ENCODE measurements around the gene ZCCHC9.
"Not testable (repeated sequence)": the region's sequence is repeated elsewhere in the genome, so short reads cannot be mapped to it uniquely, and the experiment has no call there.

Gene ZCCHC9, protein sequence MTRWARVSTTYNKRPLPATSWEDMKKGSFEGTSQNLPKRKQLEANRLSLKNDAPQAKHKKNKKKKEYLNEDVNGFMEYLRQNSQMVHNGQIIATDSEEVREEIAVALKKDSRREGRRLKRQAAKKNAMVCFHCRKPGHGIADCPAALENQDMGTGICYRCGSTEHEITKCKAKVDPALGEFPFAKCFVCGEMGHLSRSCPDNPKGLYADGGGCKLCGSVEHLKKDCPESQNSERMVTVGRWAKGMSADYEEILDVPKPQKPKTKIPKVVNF

DNA sequence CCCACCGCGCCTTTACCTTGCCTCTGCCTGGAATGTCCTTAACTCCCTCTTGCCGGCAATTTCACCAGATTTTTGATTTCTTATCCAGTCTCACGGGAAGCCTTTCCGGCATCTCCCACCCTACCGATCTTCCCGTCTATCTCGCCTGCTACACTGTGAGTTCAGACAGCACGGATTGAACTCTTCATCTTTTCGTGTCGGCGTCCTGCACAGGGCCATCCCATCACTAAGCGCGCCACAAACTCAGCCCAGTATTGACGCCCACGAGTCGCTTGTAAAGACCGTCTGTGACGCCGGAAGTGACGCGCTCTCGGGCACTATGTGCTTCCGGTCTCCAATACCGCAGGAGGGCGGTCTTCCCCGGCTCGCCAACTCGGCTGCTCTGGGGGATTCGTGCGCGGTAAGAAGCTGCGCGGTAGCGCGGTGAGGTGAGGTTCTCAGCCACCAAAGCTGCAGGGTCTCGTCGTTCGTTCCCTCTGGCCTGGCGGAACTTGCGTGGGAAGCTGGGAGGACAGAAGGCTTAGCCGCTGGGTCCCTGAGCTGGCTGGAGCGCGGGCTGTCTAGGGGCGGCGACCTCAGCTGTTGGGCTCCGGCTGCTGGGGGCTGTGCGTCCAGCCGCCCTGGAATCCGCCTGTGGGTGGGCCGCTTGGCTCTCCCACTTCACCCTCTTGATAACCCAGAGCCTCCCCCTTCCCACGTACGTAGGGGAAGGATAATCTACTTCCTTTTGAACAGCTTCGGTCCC, at the start of gene ZCCHC9:
TSS of gene ZCCHC9 (plus strand) at position 317 of the 745 bp plus-strand sequence. CDS start 3,171 bp downstream, outside the sequence.
- peak; percentile 82 for DNase-seq

DNA sequence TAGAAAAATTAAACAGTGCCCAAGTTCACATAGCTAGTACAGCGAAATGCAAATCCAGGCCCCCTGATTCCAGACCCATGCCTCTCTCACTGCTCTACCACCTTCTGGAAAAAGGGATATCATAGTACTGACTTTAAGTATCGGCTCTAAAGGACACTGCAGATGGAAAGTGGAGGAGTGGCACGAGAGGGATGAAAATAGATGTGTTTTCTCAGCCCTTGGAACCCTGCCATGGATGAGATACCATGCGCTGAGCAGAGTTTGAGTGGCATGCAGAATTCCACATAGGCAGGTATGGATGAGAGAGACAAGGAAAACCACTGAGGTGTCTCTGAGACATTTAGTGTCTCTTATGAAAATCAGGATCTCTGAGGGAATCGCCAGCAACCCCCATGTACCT, 49.5 kb upstream of the ZCCHC9 start:
- DNase-seq, result no peak

DNA sequence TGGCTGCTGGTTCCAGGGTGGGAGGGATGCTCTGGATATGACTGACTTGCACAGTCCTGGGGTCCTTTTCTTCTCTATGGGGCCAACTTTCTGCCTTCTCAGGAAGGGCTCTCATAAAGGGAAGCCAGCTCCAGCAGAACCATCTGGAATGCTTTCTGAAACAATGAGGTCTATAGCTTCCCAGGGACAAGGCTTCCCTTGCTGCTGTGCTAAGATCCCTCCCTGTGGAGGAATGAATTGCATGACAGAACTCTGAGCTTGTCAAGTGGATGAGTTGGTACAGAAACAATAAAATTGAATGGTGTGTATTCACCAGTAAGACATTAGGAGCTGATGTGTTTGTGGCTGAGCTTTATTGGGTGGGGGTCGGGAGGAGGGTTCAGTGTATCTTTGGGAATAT, 48.5 kb upstream of the ZCCHC9 start:
- no peak for DNase-seq

DNA sequence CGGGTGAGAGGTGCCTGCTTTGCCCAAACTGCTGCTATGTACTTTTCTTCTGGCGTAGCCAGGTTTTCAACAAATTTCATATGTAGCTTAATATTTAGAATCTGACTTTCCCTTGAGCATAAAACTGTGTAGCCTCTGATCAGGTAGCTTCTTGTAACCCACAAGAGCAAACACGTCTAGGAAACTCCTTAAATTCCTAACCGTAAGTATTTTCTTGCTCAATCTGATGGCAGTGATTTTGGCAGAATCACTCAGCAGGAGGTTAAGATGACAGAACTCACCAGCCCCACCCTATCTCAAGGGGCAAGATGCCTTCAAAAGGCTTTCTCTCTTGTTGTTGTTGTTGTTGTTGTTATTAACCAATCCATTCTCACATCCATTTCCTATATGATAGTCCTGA, 47.5 kb upstream of the ZCCHC9 start:
- DNase-seq, result no peak

DNA sequence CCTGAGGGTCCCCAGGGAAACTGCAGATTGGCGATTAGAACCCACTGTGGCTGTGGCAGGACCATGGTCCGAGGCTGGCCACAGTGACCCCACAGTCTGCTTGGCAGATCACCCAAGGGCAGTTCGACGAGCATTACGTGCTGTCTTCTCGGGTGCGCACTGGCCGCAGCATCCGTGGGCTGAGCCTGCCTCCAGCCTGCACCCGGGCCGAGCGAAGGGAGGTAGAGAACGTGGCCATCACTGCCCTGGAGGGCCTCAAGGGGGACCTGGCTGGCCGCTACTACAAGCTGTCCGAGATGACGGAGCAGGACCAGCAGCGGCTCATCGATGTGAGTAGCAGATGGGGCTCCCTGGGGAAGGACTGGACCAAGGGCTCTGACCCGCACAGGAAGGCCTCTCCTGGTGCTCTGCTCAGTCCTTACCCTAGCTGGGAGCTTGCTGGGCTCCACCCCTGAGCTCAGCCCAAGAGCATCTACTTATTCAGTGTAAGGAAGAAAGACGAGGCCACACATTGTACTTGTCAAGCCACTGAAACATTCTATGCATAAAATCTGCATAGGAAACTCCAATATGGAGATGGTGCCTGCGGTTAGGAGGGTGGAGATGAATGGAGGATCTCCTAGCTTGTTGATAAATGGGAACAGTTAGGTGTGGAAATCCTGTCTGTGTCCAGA, 46.4 kb upstream of the ZCCHC9 start:
- DNase-seq, result no peak

DNA sequence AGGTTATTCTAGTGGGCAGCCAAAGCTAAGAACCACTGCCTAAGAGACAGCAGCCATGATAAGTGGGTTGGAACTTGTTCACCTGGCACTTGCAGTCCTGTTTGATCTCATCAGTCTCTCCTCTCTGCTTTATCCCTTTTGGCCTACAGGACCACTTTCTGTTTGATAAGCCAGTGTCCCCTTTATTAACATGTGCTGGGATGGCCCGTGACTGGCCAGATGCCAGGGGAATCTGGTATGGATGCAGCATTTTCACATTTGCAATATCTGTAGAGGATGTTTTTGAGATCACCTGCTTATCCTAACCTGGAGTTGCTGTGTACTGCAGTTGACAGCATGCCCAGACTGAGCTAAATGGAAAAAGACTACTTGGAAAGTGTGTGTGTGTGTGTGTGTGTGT, 44.6 kb upstream of the ZCCHC9 start:
- DNase-seq, result no peak

DNA sequence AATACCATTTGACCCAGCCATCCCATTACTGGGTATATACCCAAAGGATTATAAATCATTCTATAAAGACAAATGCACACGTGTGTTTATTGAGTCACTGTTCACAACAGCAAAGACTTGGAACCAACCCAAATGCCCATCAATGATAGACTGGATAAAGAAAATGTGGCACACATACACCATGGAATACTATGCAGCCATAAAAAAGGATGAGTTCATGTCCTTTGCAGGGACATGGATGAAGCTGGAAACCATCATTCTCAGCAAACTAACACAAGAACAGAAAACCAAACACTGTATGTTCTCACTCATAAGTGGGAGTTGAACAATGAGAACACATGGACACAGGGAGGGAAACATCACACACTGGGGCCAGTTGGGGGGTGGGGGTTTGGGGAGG, 38.6 kb upstream of the ZCCHC9 start:
- DNase-seq, result not testable (repeated sequence)

DNA sequence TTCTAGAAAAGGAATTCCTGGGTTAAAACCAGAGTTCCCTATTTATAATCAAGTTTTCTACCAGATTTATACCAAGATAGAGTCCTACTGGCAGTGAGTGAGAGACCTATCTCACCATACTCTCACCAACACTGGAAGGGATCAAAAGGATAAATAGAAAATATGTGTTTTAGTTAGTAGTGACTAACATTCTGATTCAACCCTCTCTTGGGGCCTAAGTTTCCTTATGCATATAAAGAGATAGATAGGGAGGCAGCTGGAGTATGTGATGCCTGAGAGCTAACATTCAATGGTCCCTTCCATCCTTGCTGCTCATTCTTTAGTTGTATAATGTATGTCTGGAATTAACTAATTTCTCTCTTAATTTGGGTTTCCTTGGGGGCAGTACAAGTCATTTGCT, 36.3 kb upstream of the ZCCHC9 start:
- no peak for DNase-seq

DNA sequence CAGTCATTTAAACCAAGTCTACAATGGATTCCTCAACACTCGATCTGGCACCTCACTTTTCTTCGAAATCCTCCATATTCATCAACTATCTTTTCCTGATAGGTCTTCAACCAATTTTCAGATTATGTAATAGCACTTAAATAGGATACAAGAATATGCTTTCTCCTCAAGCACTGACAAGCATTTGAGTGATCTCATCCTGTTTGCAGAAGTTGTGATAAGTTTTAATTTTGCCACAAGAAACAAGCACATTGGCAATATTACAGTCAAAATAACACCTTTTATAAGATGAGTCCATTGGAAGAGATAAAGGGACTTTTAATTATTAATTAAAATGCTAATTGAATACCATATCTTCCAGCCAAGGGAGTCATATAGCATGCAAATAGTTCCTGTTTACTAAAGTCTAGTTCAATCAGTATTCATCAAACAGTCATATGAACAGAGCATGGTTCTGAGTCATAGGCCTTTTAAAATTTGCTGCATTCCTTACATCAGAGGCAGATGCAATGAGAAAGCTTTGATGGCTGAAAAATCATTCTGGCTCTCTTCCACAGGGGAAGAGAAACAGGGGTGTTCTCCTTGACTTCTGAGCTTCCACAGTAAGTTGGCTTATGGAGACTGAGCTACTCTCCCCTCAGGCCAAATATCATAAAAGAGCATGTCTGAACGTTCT, 32.7 kb upstream of the ZCCHC9 start:
- DNase-seq, result no peak

DNA sequence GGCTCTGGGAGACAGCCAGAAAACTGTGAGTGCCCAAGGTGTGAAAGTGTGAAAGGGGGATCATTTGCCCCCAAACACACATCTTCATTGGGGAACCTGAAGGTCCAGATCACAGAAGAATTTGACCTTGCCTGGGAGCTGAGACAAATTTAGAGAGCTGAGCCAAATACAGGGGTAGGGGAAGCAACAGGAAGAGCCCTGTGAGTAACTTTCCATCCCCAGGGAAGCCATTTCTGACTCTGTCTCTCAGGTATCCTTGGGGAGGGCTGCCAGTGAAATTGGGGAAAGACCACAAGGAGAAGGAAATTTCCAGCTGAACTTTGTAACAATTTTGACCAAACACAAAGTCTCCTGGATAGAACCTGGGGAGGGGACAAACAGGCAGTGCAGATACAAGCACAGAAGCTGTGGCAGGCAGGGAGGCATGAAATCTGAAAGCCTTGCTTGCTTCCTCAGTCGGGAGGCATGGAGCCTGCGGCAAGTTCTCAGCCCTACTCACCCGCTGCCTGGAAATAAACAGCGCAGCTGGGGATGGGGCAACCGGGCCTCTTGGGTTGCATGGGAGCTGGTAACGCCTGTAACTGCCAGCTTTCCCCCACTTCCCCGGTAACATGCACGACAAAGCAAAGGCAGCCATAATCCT, 31.5 kb upstream of the ZCCHC9 start:
- DNase-seq, result no peak

DNA sequence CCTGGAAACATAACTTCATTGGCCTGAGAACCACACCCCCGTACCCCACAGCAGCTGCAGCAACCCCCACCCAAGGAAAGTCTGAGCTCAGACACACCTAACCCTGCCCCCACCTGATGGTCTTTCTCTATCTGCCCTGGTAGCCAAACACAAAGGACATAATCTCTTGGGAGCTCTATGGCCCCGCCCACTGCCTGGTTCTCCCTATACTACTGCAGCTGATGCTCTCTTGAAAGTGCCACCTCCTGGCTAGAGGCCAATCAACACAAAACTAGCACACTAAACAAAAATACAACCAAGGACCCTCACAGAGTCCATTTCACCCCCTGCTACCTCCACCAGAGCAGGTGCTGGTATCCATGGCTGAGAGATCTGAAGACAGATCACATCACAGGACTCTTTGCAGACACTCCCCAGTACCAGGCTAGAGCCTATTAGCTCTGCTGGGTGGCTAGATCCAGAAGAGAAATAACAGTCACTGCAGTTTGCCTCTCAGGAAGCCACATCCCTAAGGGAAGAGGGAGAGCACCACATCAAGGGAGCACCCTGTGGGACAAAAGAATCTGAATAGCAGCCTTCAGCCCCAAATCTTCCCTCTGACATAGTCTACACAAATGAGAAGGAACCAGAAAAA, 30.9 kb upstream of the ZCCHC9 start:
- not testable (repeated sequence) for DNase-seq

DNA sequence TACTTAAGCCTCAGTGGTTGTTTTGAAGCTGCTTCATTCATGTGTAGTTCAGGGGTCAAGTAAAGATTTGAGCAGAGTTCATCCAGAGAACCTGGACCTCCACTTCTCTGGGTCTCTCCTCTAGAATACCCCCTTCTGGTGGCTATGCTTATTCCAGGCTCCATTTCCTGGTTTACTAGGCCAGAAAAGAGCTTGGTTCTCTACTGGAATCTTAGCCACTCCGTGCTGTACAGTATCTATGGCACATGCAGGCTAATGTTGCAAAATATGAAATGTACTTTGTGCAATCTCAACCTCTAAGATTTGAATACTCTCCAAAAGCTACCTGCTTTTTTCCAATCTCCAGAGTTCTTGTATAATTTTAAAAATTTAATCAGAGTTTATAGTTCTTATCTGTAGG, 17.4 kb upstream of the ZCCHC9 start:
- no peak for DNase-seq

DNA sequence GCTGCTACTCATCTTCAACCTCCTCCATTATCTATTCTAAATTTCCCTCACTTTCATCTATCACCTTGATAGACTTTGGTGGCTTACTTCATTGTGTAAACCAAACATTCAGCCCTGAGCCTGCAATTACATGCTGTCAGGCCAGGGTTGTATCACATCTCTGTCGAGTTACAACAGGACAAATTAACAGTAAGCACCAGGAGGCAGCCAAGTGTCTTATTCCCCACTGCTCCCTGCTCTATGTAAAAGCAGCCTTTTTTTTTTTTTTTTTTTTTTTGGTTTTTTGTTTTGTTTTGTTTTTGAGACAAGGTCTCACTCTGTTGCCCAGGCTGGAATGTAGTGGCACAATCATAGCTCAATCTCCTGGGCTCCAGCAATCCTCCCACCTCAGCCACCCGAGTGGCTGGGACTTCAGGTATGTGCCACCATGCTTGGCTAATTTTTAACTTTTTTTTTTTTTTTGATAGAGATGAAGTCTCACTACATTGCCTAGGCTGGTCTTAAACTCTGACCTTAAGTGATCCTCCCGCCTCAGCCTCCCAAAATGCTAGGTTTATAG, 15.2 kb upstream of the ZCCHC9 start:
- no peak for DNase-seq

DNA sequence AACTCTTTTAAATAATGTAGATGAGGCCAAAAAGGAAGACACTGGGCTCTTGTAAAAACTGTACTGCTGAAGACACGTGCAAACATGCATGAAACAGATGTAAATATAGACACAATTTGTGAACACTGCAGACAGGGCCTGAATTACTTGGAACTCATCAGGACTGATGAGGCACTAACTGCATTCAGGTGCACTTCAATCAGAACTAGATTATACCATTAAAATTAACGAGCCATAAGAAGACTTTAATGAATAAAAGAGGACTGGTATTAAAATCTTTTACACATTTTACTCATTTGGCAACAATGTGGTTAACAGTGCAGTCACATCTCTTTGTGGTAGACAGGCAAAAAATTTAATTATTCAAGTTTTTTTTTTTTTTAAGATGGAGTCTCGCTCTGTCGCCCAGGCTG, 13.4 kb upstream of the ZCCHC9 start:
- DNase-seq, result no peak

DNA sequence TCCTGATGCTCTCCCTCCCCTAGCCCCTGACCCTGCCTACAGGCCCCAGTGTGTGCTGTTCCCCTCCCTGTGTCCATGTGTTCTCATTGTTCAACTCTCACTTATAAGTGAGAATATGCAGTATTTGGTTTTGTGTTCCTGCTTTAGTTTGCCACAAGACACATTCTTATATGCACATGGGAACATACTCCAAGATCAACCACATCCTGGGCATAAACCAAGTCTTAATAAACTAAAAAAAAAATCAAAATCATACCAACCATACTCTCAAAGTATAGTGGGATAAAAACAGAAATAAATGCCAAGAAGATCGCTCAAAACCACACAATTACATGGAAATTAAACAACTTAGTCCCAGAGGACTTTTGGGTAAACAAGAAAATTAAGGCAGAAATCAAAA, 11.2 kb upstream of the ZCCHC9 start:
- DNase-seq, result no peak

DNA sequence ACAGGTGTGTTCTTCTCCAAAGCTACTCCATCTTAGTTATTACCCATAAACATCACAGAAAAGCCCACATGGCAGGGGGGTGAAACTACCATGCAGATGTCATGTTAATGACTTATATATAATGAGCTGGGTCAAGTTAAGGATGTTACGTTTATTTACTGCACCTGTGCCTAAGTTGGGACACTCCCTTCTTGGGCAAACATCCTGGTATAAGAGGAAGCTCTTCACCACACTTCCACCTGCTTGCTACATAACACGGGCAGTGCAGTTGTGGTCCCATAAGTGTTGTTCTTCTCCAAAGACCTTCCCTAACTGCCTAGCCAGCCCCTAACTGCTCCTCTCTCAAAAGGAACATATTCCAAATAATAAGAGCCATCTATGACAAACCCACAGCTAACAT, 9.3 kb upstream of the ZCCHC9 start:
- no peak for DNase-seq

DNA sequence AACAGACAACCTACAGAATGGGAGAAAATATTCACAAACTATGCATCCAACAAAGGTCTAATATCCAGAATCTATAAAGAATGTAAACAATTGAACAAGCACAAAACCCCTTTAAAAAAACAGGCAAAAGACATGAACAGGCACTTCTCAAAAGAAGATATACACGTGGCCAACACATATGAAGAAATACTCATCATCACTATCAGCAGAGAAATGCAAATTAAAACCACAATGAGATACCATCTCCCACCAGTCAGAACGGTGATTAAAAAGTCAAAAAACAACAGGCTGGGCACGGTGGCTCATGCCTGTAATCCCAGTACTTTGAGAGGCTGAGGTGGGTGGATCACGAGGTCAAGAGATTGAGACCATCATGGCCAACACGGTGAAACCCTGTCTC, 7.4 kb upstream of the ZCCHC9 start:
- not testable (repeated sequence) for DNase-seq

DNA sequence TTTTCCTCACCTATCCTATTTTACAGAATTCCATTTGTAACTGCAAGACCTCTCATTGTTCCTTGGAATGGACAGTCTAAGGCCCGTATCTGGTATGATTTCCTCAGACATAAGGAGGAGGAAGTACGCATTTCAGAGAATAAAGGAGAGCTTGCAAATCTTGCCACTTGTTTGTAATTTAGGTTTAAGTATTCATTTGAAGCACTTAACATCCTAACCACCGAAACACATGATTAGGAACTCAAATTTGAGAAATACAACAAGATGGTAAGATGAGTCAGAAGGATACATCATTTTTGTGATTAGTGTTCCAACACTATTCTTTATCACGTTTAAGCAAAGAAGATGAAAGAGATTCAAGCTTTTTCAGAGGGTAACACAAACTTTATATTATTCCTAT, 3.9 kb upstream of the ZCCHC9 start:
- no peak for DNase-seq

DNA sequence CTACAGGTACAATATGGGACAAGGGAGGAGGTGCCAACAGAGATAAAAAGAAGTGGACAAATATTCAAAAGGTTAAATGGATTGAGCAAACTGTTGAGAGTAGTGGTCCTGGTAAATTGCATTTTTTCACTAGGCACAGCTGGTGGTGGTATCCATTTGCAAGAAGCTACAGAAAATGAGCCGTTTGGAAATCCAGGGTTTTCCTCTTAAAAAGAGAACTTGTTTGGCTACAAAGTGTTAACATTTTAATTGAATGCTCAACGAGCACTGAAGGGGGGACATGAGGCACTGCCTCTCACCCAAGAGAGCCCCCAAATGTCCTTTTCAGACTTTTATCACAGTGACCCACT, 491 bp upstream of the ZCCHC9 start:
- no peak for DNase-seq

DNA sequence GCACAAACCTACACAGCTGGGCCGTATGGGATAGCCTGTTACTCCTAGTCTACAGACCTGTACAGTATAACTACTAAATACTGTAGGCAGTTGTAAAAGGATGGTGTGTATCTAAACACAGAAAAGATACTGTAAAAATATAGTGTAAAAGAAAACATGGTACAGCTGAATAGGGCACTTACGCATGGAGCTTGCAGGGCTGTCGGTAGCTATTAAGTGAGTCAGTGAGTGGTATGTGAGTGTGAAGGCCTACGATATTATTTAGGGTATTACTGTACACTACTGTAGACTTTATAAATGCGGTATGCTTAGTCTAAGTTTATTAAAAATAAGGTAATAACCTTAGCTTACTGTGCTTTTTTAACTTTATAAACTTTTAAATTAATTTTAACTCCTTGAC, 1.2 kb downstream of the ZCCHC9 start:
- DNase-seq, result no peak

DNA sequence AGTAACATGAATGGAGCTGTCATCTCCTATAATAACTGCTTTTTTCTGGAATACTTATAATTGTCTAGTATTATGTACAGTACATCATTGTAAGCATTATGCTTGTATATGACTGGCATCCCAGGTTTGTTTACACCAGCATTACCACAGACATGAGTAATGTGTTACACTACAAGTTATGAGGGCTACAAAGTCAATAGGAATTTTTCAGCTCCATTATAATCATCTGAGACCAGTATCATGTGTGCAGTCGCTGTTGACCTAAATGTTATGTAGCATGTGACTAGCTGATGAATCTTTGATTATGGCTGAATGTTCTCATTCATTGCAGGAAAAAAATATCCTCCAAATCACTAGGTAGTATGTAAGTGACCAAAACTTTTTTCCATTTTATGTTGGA, 2.2 kb downstream of the ZCCHC9 start:
- DNase-seq, result no peak

DNA sequence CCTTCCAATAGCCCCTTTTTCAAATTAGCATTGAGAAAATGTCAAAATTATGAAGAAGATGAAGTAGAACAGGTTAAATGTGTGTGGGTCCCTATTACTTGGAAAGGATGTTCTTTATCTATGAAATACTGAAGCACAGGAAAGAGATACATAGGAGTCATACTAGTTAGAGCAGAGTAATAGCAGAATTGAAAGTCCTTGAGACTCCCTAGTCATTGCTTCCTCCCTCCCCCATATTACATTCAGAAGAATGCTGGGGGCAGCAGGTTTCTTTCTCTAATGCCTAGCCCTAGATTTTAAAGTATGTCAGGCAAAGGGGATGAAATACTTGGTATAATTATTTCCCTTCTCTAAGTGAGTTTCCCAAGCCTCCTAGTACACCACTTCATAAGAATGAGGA, 4.4 kb downstream of the ZCCHC9 start:
- DNase-seq, result no peak

All from DMS 273 treated with DMSO at 0.1 percent for 48 hours (cell line).